Measurements from ENCODE around the gene SLCO3A1.

GRCh38 chr15:91913560-91913959, 60.1 kb downstream of the SLCO3A1 start:
- TF ChIP-seq CTCF (IDR thresholded peaks at IDR 0.05; ENCODE audit: low read depth, low read length, missing input control) (no peak), RAD21 (IDR thresholded peaks at IDR 0.05) (no peak), TAF1 (conservative IDR thresholded peaks at IDR 0.05) (no peak)
- TF ChIP-seq, protein P1, sequence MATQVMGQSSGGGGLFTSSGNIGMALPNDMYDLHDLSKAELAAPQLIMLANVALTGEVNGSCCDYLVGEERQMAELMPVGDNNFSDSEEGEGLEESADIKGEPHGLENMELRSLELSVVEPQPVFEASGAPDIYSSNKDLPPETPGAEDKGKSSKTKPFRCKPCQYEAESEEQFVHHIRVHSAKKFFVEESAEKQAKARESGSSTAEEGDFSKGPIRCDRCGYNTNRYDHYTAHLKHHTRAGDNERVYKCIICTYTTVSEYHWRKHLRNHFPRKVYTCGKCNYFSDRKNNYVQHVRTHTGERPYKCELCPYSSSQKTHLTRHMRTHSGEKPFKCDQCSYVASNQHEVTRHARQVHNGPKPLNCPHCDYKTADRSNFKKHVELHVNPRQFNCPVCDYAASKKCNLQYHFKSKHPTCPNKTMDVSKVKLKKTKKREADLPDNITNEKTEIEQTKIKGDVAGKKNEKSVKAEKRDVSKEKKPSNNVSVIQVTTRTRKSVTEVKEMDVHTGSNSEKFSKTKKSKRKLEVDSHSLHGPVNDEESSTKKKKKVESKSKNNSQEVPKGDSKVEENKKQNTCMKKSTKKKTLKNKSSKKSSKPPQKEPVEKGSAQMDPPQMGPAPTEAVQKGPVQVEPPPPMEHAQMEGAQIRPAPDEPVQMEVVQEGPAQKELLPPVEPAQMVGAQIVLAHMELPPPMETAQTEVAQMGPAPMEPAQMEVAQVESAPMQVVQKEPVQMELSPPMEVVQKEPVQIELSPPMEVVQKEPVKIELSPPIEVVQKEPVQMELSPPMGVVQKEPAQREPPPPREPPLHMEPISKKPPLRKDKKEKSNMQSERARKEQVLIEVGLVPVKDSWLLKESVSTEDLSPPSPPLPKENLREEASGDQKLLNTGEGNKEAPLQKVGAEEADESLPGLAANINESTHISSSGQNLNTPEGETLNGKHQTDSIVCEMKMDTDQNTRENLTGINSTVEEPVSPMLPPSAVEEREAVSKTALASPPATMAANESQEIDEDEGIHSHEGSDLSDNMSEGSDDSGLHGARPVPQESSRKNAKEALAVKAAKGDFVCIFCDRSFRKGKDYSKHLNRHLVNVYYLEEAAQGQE (IDR thresholded peaks at IDR 0.05), result no peak
